Trophoblast cell (in vitro differentiated cells and primary cell): ENCODE results near the gene GOLGA6C.
"Not testable (repeated sequence)": the region's sequence is repeated elsewhere in the genome, so short reads cannot be mapped to it uniquely, and the experiment has no call there.

Experiments used
- DNase-seq, 2 donors: peaks; one replicate each; pipeline ENCODE4 v3.0.0-alpha.2; 2016
- H2AFZ ChIP-seq: 2 replicates; pipeline ENCODE4 v1.6.1; 2013; ENCODE audit warnings: low read length, moderate library complexity, mild to moderate bottlenecking; ENCODE audit not compliant: insufficient read depth, poor library complexity
- H2AK5ac ChIP-seq: 2 replicates; pipeline ENCODE4 v1.6.1; 2013; ENCODE audit warnings: mild to moderate bottlenecking, low read length
- H2BK120ac ChIP-seq: 2 replicates; pipeline ENCODE4 v1.6.1; 2013; ENCODE audit warnings: low read length, mild to moderate bottlenecking, moderate library complexity; ENCODE audit not compliant: insufficient read depth, poor library complexity
- H2BK12ac ChIP-seq: 2 replicates; pipeline ENCODE4 v1.6.1; 2013; ENCODE audit warnings: mild to moderate bottlenecking, low read length, moderate library complexity
- H2BK5ac ChIP-seq: 2 replicates; pipeline ENCODE4 v1.6.1; 2013; ENCODE audit warnings: low read length, low read depth, moderate library complexity, mild to moderate bottlenecking; ENCODE audit not compliant: poor library complexity
- H3K14ac ChIP-seq: 2 replicates; pipeline ENCODE4 v1.6.1; 2013; ENCODE audit warnings: mild to moderate bottlenecking, low read length
- H3K18ac ChIP-seq: 2 replicates; pipeline ENCODE4 v1.6.1; 2013; ENCODE audit warnings: mild to moderate bottlenecking, low read length
- H3K23ac ChIP-seq: 2 replicates; pipeline ENCODE4 v1.6.1; 2013; ENCODE audit warnings: low read length
- H3K27ac ChIP-seq: 2 replicates; pipeline ENCODE4 v1.5.1; 2013; ENCODE audit warnings: low read depth, mild to moderate bottlenecking, inconsistent platforms, low read length, moderate library complexity
- H3K27me3 ChIP-seq: 2 replicates; pipeline ENCODE4 v1.6.1; 2013; ENCODE audit warnings: inconsistent platforms, mild to moderate bottlenecking, low read length, moderate library complexity; ENCODE audit not compliant: insufficient read depth
- H3K36me3 ChIP-seq, 2 experiments: 1 replicate in 1 of 2; 2 replicates in 1 of 2; pipeline ENCODE4 v1.6.1; 2013; ENCODE audit warnings: low read length in 2 of 2, mild to moderate bottlenecking in 2 of 2, moderate library complexity in 1 of 2; ENCODE audit not compliant: insufficient read depth in 2 of 2, control insufficient read depth in 1 of 2
- H3K4ac ChIP-seq: 2 replicates; pipeline ENCODE4 v1.6.1; 2013; ENCODE audit warnings: low read depth, mild to moderate bottlenecking, low read length, moderate library complexity
- H3K4me1 ChIP-seq, 2 experiments: 1 replicate in 1 of 2; 2 replicates in 1 of 2; pipeline ENCODE4 v1.6.1; 2013; ENCODE audit warnings: low read length in 2 of 2, mild to moderate bottlenecking in 2 of 2, moderate library complexity in 1 of 2; ENCODE audit not compliant: insufficient read depth in 2 of 2, control insufficient read depth in 1 of 2
- H3K4me2 ChIP-seq: 2 replicates; pipeline ENCODE4 v1.6.1; 2013; ENCODE audit warnings: inconsistent platforms, mild to moderate bottlenecking, low read length, moderate library complexity
- H3K4me3 ChIP-seq: 2 replicates; pipeline ENCODE4 v1.5.1; 2013; ENCODE audit warnings: mild to moderate bottlenecking, low read depth, low read length, inconsistent platforms
- H3K79me1 ChIP-seq: one replicate; pipeline ENCODE4 v1.6.1; 2013; ENCODE audit warnings: low read length
- H3K79me2 ChIP-seq: 2 replicates; pipeline ENCODE4 v1.6.1; 2013; ENCODE audit warnings: low read length, mild to moderate bottlenecking; ENCODE audit not compliant: control insufficient read depth, insufficient read depth, poor library complexity
- H3K9ac ChIP-seq: 2 replicates; pipeline ENCODE4 v1.6.1; 2013; ENCODE audit warnings: mild to moderate bottlenecking, low read length
- H3K9me3 ChIP-seq: 2 replicates; pipeline ENCODE4 v1.6.1; 2013; ENCODE audit warnings: low read depth, mild to moderate bottlenecking, control low read depth, inconsistent platforms, low read length; ENCODE audit not compliant: insufficient read depth
- H4K12ac ChIP-seq: 2 replicates; pipeline ENCODE4 v1.6.1; 2013; ENCODE audit warnings: low read depth, mild to moderate bottlenecking, low read length, moderate library complexity
- H4K8ac ChIP-seq: 2 replicates; pipeline ENCODE4 v1.6.1; 2013; ENCODE audit warnings: low read depth, mild to moderate bottlenecking, low read length, moderate library complexity
- H4K91ac ChIP-seq: one replicate; pipeline ENCODE4 v1.6.1; 2013; ENCODE audit warnings: low read depth, mild to moderate bottlenecking, low read length, moderate library complexity
- WGBS: extraction: QIAGEN DNeasy Blood & Tissue Kit; methylation state at CpG from one replicate; pipeline ENCODE4 v1.1.7; 2013; ENCODE audit warnings: missing lambda C conversion rate; ENCODE audit not compliant: insufficient read length, insufficient coverage; ENCODE audit errors: extremely low coverage; 5-methylcytosine and 5-hydroxymethylcytosine counted together

Gene GOLGA6C

DNA sequence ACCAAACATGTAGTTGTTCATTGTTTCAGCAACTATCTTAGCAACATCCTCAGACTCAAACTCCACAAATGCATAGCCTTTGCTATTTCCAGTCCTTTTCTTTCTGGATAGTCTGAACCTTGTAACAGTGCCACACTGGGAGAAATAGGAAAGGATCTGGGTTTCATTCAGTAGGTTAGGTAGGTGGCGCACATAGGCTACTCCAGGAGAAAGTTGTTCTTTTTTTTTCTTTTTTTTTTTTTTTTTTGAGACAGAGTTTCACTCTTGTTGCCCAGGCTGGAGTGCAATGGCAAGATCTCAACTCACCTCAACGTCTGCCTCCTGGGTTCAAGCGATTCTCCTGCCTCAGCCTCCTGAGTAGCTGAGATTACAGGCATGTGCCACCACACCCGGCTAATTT lies 5.8 kb upstream of the GOLGA6C start:
- H3K27ac ChIP-seq, H3K4me3 ChIP-seq: not testable (repeated sequence)

GRCh38 chr15:75258620-75259343 lies 648 bp downstream of the GOLGA6C start:
- H2AK5ac ChIP-seq, H3K27me3 ChIP-seq, H3K79me1 ChIP-seq, H2AFZ ChIP-seq, H2BK12ac ChIP-seq, H3K9ac ChIP-seq, H4K12ac ChIP-seq, H3K4ac ChIP-seq, H3K14ac ChIP-seq, H2BK5ac ChIP-seq, H3K4me1 ChIP-seq, H3K9me3 ChIP-seq, H3K23ac ChIP-seq, H4K8ac ChIP-seq, H3K18ac ChIP-seq, H2BK120ac ChIP-seq, H3K27ac ChIP-seq, H3K79me2 ChIP-seq, DNase-seq, H3K4me2 ChIP-seq, H3K36me3 ChIP-seq, H4K91ac ChIP-seq, H3K4me3 ChIP-seq: not testable (repeated sequence)
- WGBS: no CpG with 5 or more reads among the region's 16 CpGs

More for the DNA sequence above, 5.8 kb upstream of the GOLGA6C start:
- H3K79me1 ChIP-seq, H3K23ac ChIP-seq, H2AFZ ChIP-seq, H4K91ac ChIP-seq, H4K12ac ChIP-seq, H4K8ac ChIP-seq, H3K4me2 ChIP-seq, H3K18ac ChIP-seq, H3K27me3 ChIP-seq, H2AK5ac ChIP-seq, H2BK120ac ChIP-seq, H3K14ac ChIP-seq, H2BK12ac ChIP-seq, H3K9ac ChIP-seq, H3K79me2 ChIP-seq, H3K4ac ChIP-seq, DNase-seq, H3K4me1 ChIP-seq, H3K36me3 ChIP-seq, H3K9me3 ChIP-seq, H2BK5ac ChIP-seq: not testable (repeated sequence)
- WGBS: no CpG with 5 or more reads among the region's 4 CpGs

- H3K4me3 ChIP-seq, H4K91ac ChIP-seq, H3K9me3 ChIP-seq, H3K18ac ChIP-seq, H4K12ac ChIP-seq, H2BK5ac ChIP-seq, H3K27ac ChIP-seq, H3K36me3 ChIP-seq, H3K79me1 ChIP-seq, H2BK120ac ChIP-seq, H4K8ac ChIP-seq, H3K14ac ChIP-seq, H3K79me2 ChIP-seq, H3K23ac ChIP-seq, H3K4ac ChIP-seq, H3K4me1 ChIP-seq, H2BK12ac ChIP-seq, H3K27me3 ChIP-seq, DNase-seq, H2AFZ ChIP-seq, H2AK5ac ChIP-seq, H3K4me2 ChIP-seq, H3K9ac ChIP-seq: not testable (repeated sequence)
- no CpG with 5 or more reads among the region's 3 CpGs for WGBS
Measured at GRCh38 chr15:75259873-75260272, 1.7 kb downstream of the GOLGA6C start.

GRCh38 chr15:75273751-75274359 lies 15.7 kb downstream of the GOLGA6C start:
- not testable (repeated sequence) for H3K9ac ChIP-seq, H3K14ac ChIP-seq, H4K12ac ChIP-seq, H3K36me3 ChIP-seq, H3K27me3 ChIP-seq, H2BK12ac ChIP-seq, H3K18ac ChIP-seq, H2AK5ac ChIP-seq, DNase-seq, H3K23ac ChIP-seq, H3K9me3 ChIP-seq, H2AFZ ChIP-seq, H4K91ac ChIP-seq, H3K4ac ChIP-seq, H2BK5ac ChIP-seq, H3K27ac ChIP-seq, H3K4me3 ChIP-seq, H3K4me2 ChIP-seq, H3K79me1 ChIP-seq, H2BK120ac ChIP-seq, H4K8ac ChIP-seq, H3K79me2 ChIP-seq, H3K4me1 ChIP-seq
- no CpG with 5 or more reads among the region's 8 CpGs for WGBS
